Esophagus squamous epithelium (tissue), 4 donors: ENCODE data around the gene FEM1C.

Experiments used
- POLR2A ChIP-seq, 4 donors: fragments of 450-650 bp; IDR thresholded peaks; one replicate each; pipeline ENCODE4 v1.6.1; 2017; ENCODE audit warnings: antibody characterized with exemption in 4 of 4, mild to moderate bottlenecking in 4 of 4, moderate library complexity in 3 of 4
- TF ChIP-seq, protein P1 (sequence below), 6 experiments: fragments of 450-650 bp in 4 of 6; fragments of 200-600 bp in 2 of 6; sonication (generic) in 2 of 6; IDR thresholded peaks; one replicate each; pipeline ENCODE4 v1.5.1; 2016 to 2019; ENCODE audit warnings: antibody characterized with exemption in 6 of 6, mild to moderate bottlenecking in 4 of 6, moderate library complexity in 4 of 6

DNA sequence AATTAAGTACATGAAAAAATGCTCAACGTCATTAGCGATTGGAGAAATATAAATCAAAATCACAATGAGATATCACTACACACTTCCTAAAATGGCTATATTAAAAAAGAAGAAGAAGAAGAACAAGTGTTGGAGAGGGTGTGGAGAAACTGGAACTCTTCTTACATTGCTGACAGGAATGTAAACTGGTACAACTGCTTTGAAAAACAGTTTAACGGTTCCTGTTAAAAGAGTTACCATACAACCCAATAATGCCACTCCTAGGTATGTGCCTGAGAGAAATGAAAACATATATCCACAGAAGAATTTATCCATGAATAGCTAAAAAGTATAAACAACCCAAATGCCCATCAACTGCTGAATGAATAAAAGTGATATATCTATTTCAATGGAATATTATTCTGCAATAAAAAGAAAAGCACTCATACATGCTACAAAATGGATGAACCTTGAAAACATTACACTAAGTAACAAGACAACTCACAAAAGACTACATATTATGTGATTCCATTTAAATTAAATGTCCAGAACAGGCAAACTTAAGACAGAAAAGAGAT lies 9.0 kb downstream of the FEM1C start:
- TF ChIP-seq, protein P1, sequence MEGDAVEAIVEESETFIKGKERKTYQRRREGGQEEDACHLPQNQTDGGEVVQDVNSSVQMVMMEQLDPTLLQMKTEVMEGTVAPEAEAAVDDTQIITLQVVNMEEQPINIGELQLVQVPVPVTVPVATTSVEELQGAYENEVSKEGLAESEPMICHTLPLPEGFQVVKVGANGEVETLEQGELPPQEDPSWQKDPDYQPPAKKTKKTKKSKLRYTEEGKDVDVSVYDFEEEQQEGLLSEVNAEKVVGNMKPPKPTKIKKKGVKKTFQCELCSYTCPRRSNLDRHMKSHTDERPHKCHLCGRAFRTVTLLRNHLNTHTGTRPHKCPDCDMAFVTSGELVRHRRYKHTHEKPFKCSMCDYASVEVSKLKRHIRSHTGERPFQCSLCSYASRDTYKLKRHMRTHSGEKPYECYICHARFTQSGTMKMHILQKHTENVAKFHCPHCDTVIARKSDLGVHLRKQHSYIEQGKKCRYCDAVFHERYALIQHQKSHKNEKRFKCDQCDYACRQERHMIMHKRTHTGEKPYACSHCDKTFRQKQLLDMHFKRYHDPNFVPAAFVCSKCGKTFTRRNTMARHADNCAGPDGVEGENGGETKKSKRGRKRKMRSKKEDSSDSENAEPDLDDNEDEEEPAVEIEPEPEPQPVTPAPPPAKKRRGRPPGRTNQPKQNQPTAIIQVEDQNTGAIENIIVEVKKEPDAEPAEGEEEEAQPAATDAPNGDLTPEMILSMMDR (IDR thresholded peaks at IDR 0.05) = no peak
- no peak for TF ChIP-seq POLR2A (IDR thresholded peaks at IDR 0.05)
